ENCODE results near the gene SPNS3. TPM values are rescaled to one million over a fixed set of nuclear protein-coding genes. Genes with fewer than 3 reads are reported as not detected.

Gene SPNS3
- total RNA-seq, 4 donors from 2014 or later: 0.47 to 1.0 TPM; not detected in 2

GRCh38 chr17:4397840-4398239 lies 35.9 kb upstream of the SPNS3 start:
- ATAC-seq (ENCODE audit: low FRiP score): no peak
- TF ChIP-seq, protein P1, sequence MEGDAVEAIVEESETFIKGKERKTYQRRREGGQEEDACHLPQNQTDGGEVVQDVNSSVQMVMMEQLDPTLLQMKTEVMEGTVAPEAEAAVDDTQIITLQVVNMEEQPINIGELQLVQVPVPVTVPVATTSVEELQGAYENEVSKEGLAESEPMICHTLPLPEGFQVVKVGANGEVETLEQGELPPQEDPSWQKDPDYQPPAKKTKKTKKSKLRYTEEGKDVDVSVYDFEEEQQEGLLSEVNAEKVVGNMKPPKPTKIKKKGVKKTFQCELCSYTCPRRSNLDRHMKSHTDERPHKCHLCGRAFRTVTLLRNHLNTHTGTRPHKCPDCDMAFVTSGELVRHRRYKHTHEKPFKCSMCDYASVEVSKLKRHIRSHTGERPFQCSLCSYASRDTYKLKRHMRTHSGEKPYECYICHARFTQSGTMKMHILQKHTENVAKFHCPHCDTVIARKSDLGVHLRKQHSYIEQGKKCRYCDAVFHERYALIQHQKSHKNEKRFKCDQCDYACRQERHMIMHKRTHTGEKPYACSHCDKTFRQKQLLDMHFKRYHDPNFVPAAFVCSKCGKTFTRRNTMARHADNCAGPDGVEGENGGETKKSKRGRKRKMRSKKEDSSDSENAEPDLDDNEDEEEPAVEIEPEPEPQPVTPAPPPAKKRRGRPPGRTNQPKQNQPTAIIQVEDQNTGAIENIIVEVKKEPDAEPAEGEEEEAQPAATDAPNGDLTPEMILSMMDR (IDR thresholded peaks at IDR 0.05): no peak

DNA sequence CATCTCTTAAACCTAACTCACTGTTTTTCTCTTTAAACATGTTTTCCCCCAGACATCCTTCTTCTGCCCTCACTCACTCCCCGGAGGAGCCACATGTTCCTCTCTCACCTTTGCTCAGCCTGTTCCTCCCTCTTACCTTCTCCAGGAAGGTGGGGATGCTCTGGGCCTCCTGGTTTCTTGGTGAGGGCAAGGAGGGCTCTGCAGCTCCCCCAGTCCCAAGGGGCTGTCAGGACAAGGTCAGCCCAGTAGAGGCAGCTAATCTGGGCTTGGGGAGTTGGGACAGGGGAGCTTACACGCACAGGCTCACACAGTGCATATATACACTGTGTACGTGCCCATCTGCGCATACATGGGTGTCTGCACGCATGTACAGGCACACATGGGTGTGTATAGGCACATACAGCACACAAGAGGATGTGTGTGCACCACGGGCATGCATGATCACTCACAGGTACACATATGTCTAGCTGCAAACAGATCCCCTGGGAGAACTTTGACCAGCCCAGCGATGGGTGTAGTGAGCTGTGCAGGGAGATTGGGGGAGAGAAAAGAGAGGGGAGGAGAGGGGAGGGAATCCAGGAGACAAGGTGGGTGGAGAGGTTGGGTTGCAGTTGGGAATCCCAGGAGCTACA lies 28.6 kb upstream of the SPNS3 start:
- TF ChIP-seq, protein P1 (IDR thresholded peaks at IDR 0.05): no peak
- ATAC-seq (ENCODE audit: low FRiP score) (no peak), DNase-seq (ENCODE audit: low spot score) (no peak)

More at GRCh38 chr17:4397840-4398239, 35.9 kb upstream of the SPNS3 start:
- DNase-seq (ENCODE audit: low spot score): no peak

DNA sequence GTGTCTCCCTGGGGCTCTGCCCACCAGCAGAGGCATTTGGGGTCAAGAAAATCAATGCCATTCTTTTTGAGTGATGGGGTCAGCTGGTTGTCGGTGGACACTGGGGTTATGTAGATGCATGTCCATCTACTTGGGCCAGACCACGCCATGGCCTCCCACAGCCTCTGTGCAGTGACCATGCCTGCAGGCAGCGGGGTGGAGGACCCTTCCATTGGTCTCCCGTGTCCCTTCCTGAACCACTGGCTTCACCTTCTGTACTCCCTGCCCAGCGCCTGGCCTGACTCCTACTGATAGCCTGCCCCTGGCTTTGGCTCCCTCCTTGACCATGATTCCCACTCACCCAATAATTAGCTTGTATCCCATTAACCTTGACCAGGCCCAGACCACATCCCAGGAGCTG lies 28.0 kb upstream of the SPNS3 start:
- ATAC-seq (ENCODE audit: low FRiP score) (no peak), DNase-seq (ENCODE audit: low spot score) (no peak)
- TF ChIP-seq, protein P1 (IDR thresholded peaks at IDR 0.05): no peak

GRCh38 chr17:4406386-4406785 lies 27.4 kb upstream of the SPNS3 start:
- DNase-seq (ENCODE audit: low spot score): no peak

DNA sequence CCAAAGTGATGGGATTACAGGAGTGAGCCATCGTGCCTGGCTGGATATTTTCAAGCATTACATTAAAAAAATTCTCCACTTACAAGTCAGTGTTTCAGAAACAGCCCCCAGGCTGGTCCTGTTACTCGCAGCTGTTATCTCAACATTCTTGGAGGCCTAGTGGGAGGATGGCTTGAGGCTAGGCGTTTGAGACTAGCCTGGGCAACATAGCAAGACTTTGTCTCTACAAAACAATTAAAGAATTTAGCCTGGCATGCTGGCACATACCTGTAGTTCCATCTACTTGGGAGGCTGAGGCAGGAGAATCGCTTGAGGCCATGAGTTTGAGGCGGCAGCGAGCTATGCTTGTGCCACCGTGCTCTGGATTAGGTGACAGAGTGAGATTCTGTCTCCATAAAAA lies 26.5 kb upstream of the SPNS3 start:
- DNase-seq (ENCODE audit: low spot score): no peak
- ATAC-seq (ENCODE audit: low FRiP score): no peak

More at GRCh38 chr17:4406386-4406785, 27.4 kb upstream of the SPNS3 start:
- ATAC-seq (ENCODE audit: low FRiP score): no peak
- TF ChIP-seq, protein P1 (IDR thresholded peaks at IDR 0.05): no peak

GRCh38 chr17:4407851-4408250 lies 25.9 kb upstream of the SPNS3 start:
- ATAC-seq (ENCODE audit: low FRiP score): no peak
- TF ChIP-seq, protein P1 (IDR thresholded peaks at IDR 0.05): no peak
- DNase-seq (ENCODE audit: low spot score): no peak

More for the DNA sequence above, 26.5 kb upstream of the SPNS3 start:
- TF ChIP-seq, protein P1 (IDR thresholded peaks at IDR 0.05): no peak

- ATAC-seq (ENCODE audit: low FRiP score): no peak
- no peak for DNase-seq (ENCODE audit: low spot score)
- TF ChIP-seq, protein P1 (IDR thresholded peaks at IDR 0.05): no peak
Measured at GRCh38 chr17:4409659-4410058, 24.1 kb upstream of the SPNS3 start.

All from omental fat pad (tissue), 4 donors.